Smooth muscle cell of the brain vasculature (primary cell): ENCODE measurements around the gene MOGAT1.
A peak's percentile ranks its signal among the peaks of the same experiment; 100 is the strongest.
"Not testable (repeated sequence)": the region's sequence is repeated elsewhere in the genome, so short reads cannot be mapped to it uniquely, and the experiment has no call there.

Experiments
- DNase-seq: peaks from one replicate; pipeline ENCODE4 v3.0.0-alpha.2; 2012; ENCODE audit warnings: low read depth, low spot score

Gene MOGAT1

DNA sequence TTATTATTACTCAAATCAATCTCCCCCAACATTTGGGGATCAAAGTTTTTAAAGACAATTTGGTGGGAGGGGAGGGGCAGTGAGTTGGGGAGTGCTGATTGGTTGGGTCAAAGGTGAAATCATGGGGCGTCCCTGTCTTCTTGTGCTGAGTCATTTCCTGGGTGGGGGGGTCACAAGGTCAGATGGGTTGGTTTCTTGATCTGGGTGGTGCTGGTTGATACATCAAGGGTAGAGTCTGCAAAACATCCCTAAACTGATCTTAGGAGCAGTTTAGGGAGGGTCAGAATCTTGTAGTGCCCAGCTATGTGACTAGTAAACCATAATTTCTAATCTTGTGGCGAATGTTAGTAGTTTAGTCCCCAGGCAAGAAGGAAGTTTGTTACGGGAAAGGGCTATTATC is 67.4 kb downstream of the MOGAT1 start:
- DNase-seq: no peak

DNA sequence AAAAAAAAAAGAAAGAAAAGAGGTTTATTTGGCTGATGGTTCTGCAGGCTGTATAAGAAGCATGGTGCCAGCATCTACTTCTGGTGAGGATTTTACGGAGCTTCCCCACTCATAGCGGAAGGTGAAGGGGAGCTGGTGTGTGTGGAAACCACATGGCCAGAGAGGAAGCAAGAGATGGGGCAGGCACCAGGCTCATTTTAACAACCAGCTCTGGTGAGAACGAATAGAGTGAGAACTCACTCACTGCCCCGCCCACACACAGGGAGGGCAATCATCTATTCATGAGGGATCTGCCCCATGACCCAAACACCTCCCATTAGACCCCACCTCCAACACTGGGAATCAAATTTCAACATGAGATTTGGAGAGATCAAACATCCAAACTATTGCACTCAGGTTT is 68.5 kb downstream of the MOGAT1 start:
- no peak for DNase-seq

DNA sequence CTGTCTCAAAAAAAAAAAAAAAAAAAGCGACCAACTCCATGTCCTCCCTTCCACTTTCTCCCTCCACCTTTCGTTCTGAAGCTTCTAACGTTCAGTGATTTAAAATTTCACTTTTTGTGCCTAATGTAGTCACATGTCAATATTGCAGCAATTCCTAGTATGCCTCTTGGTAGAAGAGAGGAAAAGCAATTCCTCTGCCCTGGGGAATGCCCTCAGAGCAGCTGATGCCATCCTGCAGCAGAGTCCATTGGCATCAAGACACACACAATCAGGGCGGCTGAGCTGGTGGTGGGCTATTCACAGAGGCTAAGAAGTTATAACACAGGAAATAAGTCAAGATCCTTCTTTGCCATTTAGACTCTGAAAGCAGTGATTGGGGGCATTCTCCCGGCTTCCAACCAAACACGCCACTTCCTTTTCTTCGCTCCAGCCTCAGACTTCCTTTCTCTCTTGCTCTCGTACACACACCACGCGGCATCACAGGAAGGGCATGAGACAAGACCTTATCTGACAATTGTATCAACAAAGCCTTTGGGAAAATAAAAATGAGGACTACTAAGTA is 71.9 kb downstream of the MOGAT1 start:
- no peak for DNase-seq

DNA sequence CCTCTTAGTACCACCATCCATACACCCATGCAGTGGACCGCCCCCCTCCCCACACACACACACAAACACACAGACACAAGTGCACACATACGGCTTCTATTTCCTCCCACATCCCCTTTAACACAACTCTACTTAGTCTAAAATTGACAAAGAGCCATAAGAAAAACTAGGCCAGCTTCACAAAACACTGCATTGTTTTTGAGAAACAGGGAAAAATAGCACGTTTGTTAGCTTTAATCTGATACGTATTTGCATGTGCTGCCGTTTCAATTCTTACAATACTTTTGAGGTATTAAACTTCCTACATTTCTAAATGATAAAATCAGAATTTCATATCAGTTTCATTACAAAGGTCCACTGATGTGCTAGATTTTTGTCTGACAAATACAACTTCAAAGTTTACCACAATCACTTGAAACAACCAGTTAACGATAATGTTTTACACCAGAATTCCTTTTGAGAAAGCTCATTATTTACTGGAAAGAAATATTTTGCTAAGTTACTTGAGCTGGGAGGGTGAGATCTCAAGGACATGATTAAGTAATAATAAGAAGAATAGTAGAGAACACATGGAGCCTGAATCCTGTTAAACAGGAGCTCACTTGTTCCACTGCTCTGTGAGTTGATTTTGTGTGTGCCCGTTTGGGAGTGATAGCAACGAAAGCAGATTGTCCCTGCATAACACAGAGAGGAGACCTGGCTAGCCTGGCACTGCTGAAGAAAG is 74.5 kb downstream of the MOGAT1 start:
- DNase-seq: no peak

DNA sequence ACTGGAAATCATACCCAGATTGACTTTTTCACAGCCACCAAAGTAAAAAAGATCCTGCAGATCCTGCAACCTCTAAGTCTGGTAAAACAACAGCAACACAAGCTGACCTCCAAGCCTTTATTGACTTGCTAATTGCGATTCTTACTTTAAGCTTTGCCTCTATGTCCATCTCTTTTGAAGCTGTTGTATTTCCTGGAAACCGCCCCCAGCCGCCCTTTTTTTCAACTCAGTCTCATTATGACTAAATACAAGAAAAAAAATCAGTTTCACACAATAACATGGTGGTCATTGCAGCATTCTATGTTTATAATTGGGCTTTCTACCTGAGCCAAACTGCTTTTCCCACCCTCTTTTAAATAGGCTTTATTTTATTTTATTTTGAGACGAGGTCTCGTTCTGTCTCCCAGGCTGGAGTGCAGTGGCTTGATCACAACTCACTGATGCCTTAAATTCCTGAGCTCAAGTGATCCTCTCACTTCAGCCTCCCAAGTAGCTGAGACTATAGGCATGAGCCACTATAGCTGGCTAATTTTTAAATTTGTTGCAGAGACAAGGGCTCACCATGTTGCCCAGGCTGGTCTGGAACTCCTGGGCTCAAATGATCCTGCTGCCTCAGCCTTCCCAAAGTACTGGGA is 76.2 kb downstream of the MOGAT1 start:
- DNase-seq: no peak

DNA sequence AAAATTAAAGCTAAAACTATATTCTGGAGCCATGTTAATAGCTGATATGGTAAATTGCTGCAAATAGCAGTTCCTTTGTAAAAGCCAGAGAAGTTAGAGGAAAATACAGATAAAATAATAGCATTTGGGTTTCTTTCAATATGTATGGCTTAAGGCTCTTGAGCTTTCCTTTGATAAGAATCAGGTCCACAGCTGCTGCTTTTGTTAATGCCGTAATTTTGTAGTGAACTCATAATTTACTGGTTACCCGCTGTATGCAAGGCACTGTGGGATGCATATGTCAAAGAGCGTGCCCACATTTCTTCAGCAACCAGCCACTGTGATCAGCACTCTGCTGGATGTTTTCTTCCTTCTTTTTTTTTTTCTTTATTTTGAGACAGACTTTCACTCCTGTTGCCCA is 79.1 kb downstream of the MOGAT1 start:
- DNase-seq: no peak

DNA sequence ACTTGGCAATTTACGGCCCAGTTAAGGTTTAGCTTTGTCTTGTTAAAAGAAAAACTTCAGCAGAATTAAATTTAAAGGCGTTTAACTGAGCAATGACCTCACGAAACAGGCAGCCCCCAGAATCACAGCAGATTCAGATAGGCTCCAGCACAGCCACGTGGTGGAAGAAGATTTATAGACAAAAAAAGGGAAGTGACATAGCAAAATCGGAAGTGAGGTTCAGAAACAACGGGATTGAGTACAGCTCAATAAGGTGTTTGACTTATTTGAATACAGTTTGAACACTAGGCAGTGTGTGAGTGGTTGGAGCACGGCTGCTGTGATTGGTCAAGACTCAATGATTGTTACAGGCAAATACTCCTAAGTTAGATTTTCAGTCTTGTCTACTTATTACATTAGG is 79.8 kb downstream of the MOGAT1 start:
- DNase-seq: no peak

DNA sequence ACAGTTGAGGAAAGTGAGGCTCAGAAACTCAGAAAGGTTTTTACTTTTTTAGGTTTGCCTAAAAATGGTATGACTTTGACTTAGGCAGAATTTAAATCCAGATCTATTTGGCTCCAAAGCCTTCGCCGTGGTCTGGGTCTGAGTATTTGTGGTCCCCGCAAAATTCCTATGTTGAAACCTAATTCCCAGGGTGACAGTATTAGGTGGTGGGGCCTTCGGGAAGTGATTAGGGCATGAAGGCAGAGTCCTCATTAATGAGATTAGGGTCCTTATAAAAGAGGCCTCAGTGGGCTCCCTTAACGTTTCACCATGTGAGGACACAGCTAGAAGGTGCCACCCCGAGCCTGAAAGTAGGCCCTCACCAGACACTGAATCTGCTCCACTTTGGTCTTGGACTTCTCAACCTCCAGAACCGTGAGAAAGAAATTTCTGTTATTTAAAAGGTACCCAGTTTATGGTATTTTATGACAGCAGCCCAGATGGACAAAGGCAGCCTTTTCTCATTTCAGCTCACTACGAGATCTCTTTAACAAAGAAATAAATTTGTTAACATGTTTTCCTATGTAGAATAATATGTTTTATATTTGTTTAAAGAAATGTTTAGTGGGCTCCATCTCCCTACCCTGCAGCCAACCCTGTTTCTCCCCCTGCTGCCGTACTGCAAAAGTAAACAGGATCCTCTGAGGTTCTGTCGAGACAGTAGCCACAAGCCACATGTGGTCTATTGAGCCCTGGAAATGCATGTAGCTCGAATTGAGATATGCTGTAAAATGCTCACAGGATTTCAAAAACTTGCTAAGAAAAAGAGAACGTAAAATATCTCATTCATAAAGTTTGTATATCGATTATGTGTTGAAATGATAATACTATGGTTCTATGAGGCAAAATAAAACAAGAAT is 80.6 kb downstream of the MOGAT1 start:
- DNase-seq: peak; percentile 26

DNA sequence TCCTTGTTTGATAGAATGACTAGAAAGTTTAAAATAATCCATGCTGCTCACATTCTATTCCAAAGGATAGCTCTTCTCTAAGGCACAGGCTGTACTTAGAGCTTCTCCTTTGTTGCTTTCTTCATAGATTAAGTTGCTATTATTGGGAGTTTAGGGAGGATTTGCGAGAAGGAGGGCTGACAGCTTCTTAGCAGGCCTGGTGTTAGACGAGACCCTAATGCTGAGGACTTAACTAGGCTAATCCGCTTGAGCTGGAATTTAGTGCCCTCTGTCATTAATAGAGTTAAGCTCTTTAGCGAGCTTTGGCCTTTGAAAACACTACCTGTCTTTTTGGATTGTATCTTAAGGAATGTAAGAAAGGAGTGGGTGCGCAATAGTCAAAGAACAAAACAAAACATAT is 81.3 kb downstream of the MOGAT1 start:
- no peak for DNase-seq

DNA sequence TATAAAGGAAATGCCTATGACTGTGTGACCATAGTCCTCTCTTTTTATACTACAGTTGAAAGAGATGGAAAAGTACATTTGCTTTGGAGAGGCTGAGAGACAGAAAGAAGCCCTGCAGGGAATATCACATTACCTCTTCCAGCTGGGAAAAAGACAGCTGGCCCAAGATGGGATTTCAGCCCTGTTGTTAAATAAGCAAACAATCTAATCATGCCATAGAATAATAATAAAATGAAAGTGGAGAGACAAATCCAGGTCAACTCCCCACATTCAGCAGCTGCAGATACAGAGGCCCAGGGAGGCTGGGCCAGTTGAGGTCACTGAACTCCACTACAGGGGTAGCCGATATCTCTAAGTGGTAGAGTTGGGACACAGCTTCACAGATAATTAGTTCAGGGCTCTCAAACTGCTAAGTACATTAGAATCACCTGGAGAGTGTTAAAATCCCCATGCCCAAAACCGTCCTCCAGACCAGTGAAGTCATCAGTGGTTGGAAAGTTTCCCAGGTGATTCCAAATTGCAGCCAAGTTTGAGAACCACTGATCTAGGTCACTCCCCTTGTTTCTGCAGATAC is 81.9 kb downstream of the MOGAT1 start:
- DNase-seq: peak; percentile 86

DNA sequence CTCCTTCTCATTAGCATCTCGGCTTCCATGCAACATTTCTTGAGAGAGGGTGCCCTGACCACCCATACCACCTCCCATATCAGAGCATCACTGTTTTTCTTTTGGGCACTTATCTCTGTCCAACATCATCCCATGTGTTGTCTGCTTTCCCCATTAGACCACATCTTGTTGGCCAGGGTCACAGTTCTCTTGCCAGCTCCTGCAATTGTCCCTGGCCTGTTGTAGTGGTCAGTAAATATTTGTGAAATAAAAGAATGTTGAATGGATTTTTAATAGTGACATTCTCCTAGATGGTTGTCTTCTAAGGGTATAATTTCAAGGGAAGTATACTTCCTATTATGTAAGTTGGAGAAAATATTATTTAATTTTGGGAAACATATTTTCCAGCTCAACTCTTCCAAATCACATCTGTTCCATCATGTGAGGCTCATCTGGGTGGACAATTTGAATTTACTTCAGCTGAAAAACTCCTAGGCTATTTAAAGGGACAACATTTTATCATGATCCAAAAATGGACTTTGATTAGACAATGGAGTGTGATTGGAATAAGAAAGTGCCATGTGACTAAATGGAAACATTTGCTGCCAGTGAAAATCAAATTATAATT is 83.0 kb downstream of the MOGAT1 start:
- no peak for DNase-seq

DNA sequence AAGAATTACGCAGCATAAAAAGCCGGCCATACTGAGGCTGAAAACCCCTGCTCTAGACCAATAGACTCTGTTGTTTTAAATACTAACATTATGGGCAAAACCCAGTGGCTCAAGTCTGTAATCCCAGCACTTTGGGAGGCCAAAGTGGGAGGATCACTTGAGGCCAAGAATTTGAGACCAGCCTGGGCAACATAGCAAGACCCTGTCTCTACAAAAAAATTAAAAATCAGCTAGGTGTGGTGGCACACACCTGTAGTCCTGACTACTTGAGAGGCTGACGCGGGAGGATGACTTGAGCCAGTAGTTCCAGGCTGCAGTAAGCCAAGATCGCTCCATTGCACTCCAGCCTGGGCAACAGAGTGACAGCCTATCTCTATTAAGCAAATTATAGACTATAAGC is 84.1 kb downstream of the MOGAT1 start:
- not testable (repeated sequence) for DNase-seq

DNA sequence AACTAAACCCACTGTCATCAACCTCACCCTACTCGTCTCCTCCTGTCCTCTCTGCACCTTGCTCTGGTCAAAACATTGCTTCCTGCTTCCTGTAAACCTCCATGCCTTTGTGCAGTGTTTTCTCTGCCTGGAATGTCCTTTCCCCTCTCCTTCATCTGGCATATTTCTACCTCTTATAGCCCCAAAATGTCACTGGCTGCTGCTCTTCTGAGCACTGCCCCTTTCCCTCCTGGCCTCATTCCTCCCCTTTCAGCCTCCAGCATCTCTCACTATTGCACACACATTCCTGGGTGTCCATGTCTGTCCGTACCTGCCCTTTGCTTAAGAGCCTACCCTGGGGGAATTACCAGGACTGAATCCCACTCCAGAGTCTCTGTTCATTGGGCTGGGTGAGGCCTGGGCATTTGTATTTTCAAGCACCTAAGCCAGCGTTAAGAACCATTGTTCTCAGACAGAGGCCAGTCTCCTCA is 84.9 kb downstream of the MOGAT1 start:
- no peak for DNase-seq

DNA sequence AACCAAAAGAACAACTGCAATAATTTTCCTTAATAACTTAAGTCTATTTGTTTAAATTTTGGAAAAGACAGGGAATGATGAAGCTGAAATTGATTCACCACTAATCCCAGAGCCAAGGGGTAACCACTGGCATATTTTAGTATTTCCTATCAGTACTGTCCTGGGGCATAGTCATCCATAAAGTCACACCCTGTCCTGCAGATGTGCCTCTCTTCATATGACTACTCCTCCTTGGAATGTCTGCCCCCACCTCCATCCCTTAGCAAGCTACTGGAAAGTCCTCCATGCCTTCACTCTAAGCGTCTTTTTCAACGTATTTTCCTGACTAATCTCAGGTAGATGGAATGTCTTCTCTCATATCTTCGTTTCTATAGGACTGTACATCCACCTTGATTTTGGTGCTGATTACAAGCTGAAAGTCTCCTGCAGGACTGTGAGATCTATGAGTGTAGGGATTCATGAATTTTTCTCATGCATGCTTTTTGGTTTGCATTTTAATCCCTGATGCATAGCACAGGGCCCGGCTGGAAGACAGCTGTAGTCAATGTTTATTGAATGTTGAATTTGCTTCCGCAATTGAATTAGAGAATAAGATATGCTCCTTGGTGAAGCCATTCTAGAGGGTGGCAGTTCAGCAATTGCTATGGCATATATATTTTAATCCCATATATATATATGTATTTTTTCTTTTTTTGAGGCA is 85.6 kb downstream of the MOGAT1 start:
- DNase-seq: no peak
